ENCODE data around the gene SENP7. TPM values are rescaled to one million over a fixed set of nuclear protein-coding genes. Genes with fewer than 3 reads are reported as not detected.

SENP7 gene
- total RNA-seq, 1 experiment from 2014 or later = 12.0 TPM

- H3K4me3 Mint-ChIP-seq (ENCODE audit: low read depth, unreplicated experiment) = no peak overlapping the region
- CTCF ChIA-PET = interaction anchor here (0.6 to 0.8 kb wide), 2 partner anchors 124 to 1228 kb away, joined by 3 read pairs; no protein-coding TSS in a partner anchor
- BruUV-seq (replicated peaks) = no TSS peak
- no peaks in the 10 kb centered on the region for H3K36me3 Mint-ChIP-seq (ENCODE audit: insufficient read depth, unreplicated experiment)
- intact Hi-C loops (cut with micrococcal nuclease; ENCODE audit: unreplicated experiment) = no loop called here
- H3K4me1 Mint-ChIP-seq (ENCODE audit: low read depth, unreplicated experiment) = no peaks in the 10 kb centered on the region
- no peak overlapping the region for H3K27ac Mint-ChIP-seq (ENCODE audit: unreplicated experiment)
- H3K27me3 Mint-ChIP-seq (ENCODE audit: unreplicated experiment) = no peaks in the 10 kb centered on the region
- DNase-seq = no peak
- TF ChIP-seq CTCF (IDR thresholded peaks at IDR 0.05; ENCODE audit: unreplicated experiment) = no peak
- peaks cover 5% of the 10 kb centered on the region for H3K9me3 Mint-ChIP-seq (ENCODE audit: low read depth, unreplicated experiment)
Measured at GRCh38 chr3:101388706-101389105, 124.3 kb downstream of the SENP7 start.

- Mint-ChIP-seq H3K27me3 (ENCODE audit: unreplicated experiment) (no peaks in the 10 kb centered on the region), H3K36me3 (ENCODE audit: insufficient read depth, unreplicated experiment) (no peaks in the 10 kb centered on the region), H3K27ac (ENCODE audit: unreplicated experiment) (no peak overlapping the region), H3K4me1 (ENCODE audit: low read depth, unreplicated experiment) (no peaks in the 10 kb centered on the region), H3K4me3 (ENCODE audit: low read depth, unreplicated experiment) (no peak overlapping the region), H3K9me3 (ENCODE audit: low read depth, unreplicated experiment) (peaks cover 3% of the 10 kb centered on the region)
- no TSS peak for BruUV-seq (replicated peaks)
- intact Hi-C loops (cut with micrococcal nuclease; ENCODE audit: unreplicated experiment) = no loop called here
- no peak for DNase-seq
- no peak for TF ChIP-seq CTCF (IDR thresholded peaks at IDR 0.05; ENCODE audit: unreplicated experiment)
- CTCF ChIA-PET = no interaction called here
Measured at GRCh38 chr3:101387351-101387750, 125.7 kb downstream of the SENP7 start.

- TF ChIP-seq CTCF (IDR thresholded peaks at IDR 0.05; ENCODE audit: unreplicated experiment) = no peak
- H3K36me3 Mint-ChIP-seq (ENCODE audit: insufficient read depth, unreplicated experiment) = no peaks in the 10 kb centered on the region
- no peaks in the 10 kb centered on the region for H3K4me1 Mint-ChIP-seq (ENCODE audit: low read depth, unreplicated experiment)
- H3K4me3 Mint-ChIP-seq (ENCODE audit: low read depth, unreplicated experiment) = no peak overlapping the region
- no TSS peak for BruUV-seq (replicated peaks)
- no peak overlapping the region for H3K27ac Mint-ChIP-seq (ENCODE audit: unreplicated experiment)
- H3K9me3 Mint-ChIP-seq (ENCODE audit: low read depth, unreplicated experiment) = peaks cover 2% of the 10 kb centered on the region
- no peaks in the 10 kb centered on the region for H3K27me3 Mint-ChIP-seq (ENCODE audit: unreplicated experiment)
- CTCF ChIA-PET = no interaction called here
- intact Hi-C loops (cut with micrococcal nuclease; ENCODE audit: unreplicated experiment) = loop anchor here (5.0 kb wide), 2 partner anchors 172 to 487 kb away; no protein-coding TSS in a partner anchor
- DNase-seq = no peak
Measured at GRCh38 chr3:101384426-101384825, 128.6 kb downstream of the SENP7 start.

GRCh38 chr3:101383656-101384055 lies 129.4 kb downstream of the SENP7 start:
- BruUV-seq (replicated peaks) = no TSS peak
- no peaks in the 10 kb centered on the region for H3K4me1 Mint-ChIP-seq (ENCODE audit: low read depth, unreplicated experiment)
- no peak for TF ChIP-seq CTCF (IDR thresholded peaks at IDR 0.05; ENCODE audit: unreplicated experiment)
- no peaks in the 10 kb centered on the region for H3K9me3 Mint-ChIP-seq (ENCODE audit: low read depth, unreplicated experiment)
- no peak for DNase-seq
- no peaks in the 10 kb centered on the region for H3K36me3 Mint-ChIP-seq (ENCODE audit: insufficient read depth, unreplicated experiment)
- H3K27me3 Mint-ChIP-seq (ENCODE audit: unreplicated experiment) = no peaks in the 10 kb centered on the region
- no peak overlapping the region for H3K4me3 Mint-ChIP-seq (ENCODE audit: low read depth, unreplicated experiment)
- intact Hi-C loops (cut with micrococcal nuclease; ENCODE audit: unreplicated experiment) = loop anchor here (5.0 kb wide), 2 partner anchors 171 to 486 kb away; no protein-coding TSS in a partner anchor
- CTCF ChIA-PET = no interaction called here
- H3K27ac Mint-ChIP-seq (ENCODE audit: unreplicated experiment) = no peak overlapping the region

All from Calu3 (cell line).